Measurements from ENCODE around the gene IDH3A.

The IDH3A gene

GRCh38 chr15:78212546-78213424, 63.6 kb downstream of the IDH3A start:
- TF ChIP-seq CTCF (conservative IDR thresholded peaks at IDR 0.05; ENCODE audit: low read depth, low read length): no peak
- Histone ChIP-seq H2AFZ (ENCODE audit: low read depth) (no peak overlapping the region), H3K4me1 (ENCODE audit: low read depth, poor library complexity, severe bottlenecking) (no peaks in the 10 kb centered on the region), H4K20me1 (ENCODE audit: insufficient read depth) (no peaks in the 10 kb centered on the region), H3K4me3 (IDR thresholded peaks at IDR 0.05; ENCODE audit: insufficient read depth, low read depth, low read length) (no peak overlapping the region), H3K4me2 (no peak overlapping the region), H3K79me2 (ENCODE audit: insufficient read depth, low read depth) (no peaks in the 10 kb centered on the region), H3K9ac (no peak overlapping the region), H3K36me3 (ENCODE audit: insufficient read depth) (no peaks in the 10 kb centered on the region), H3K27ac (no peak overlapping the region), H3K27me3 (ENCODE audit: insufficient read depth, low read depth) (no peaks in the 10 kb centered on the region)

GRCh38 chr15:78213425-78213750, 64.2 kb downstream of the IDH3A start:
- Histone ChIP-seq H2AFZ (ENCODE audit: low read depth) (no peak overlapping the region), H4K20me1 (ENCODE audit: insufficient read depth) (no peaks in the 10 kb centered on the region), H3K4me2 (no peak overlapping the region), H3K27ac (no peak overlapping the region), H3K79me2 (ENCODE audit: insufficient read depth, low read depth) (no peaks in the 10 kb centered on the region), H3K9ac (no peak overlapping the region), H3K36me3 (ENCODE audit: insufficient read depth) (no peaks in the 10 kb centered on the region), H3K4me3 (IDR thresholded peaks at IDR 0.05; ENCODE audit: insufficient read depth, low read depth, low read length) (no peak overlapping the region), H3K27me3 (ENCODE audit: insufficient read depth, low read depth) (no peaks in the 10 kb centered on the region), H3K4me1 (ENCODE audit: low read depth, poor library complexity, severe bottlenecking) (no peaks in the 10 kb centered on the region)
- no peak for TF ChIP-seq CTCF (conservative IDR thresholded peaks at IDR 0.05; ENCODE audit: low read depth, low read length)

- H2AFZ ChIP-seq (ENCODE audit: low read depth): no peak overlapping the region
- no peaks in the 10 kb centered on the region for H3K27me3 ChIP-seq (ENCODE audit: insufficient read depth, low read depth)
- no peaks in the 10 kb centered on the region for H3K79me2 ChIP-seq (ENCODE audit: insufficient read depth, low read depth)
- H3K27ac ChIP-seq: no peak overlapping the region
- H3K4me1 ChIP-seq (ENCODE audit: low read depth, poor library complexity, severe bottlenecking): no peaks in the 10 kb centered on the region
- TF ChIP-seq CTCF (conservative IDR thresholded peaks at IDR 0.05; ENCODE audit: low read depth, low read length): no peak
- no peak overlapping the region for H3K4me3 ChIP-seq (IDR thresholded peaks at IDR 0.05; ENCODE audit: insufficient read depth, low read depth, low read length)
- no peaks in the 10 kb centered on the region for H3K36me3 ChIP-seq (ENCODE audit: insufficient read depth)
- no peaks in the 10 kb centered on the region for H4K20me1 ChIP-seq (ENCODE audit: insufficient read depth)
- H3K4me2 ChIP-seq: no peak overlapping the region
- H3K9ac ChIP-seq: no peak overlapping the region
Measured at GRCh38 chr15:78213956-78214355, 64.8 kb downstream of the IDH3A start.

- H3K27me3 ChIP-seq (ENCODE audit: insufficient read depth, low read depth): no peaks in the 10 kb centered on the region
- no peak overlapping the region for H3K27ac ChIP-seq
- no peak overlapping the region for H3K4me2 ChIP-seq
Measured at GRCh38 chr15:78216276-78217104, 67.3 kb downstream of the IDH3A start.

More at GRCh38 chr15:78216276-78217104, 67.3 kb downstream of the IDH3A start:
- H3K9ac ChIP-seq: no peak overlapping the region
- no peaks in the 10 kb centered on the region for H3K79me2 ChIP-seq (ENCODE audit: insufficient read depth, low read depth)
- H2AFZ ChIP-seq (ENCODE audit: low read depth): no peak overlapping the region
- no peak for TF ChIP-seq CTCF (conservative IDR thresholded peaks at IDR 0.05; ENCODE audit: low read depth, low read length)
- H3K36me3 ChIP-seq (ENCODE audit: insufficient read depth): no peaks in the 10 kb centered on the region
- no peaks in the 10 kb centered on the region for H3K4me1 ChIP-seq (ENCODE audit: low read depth, poor library complexity, severe bottlenecking)
- H4K20me1 ChIP-seq (ENCODE audit: insufficient read depth): no peaks in the 10 kb centered on the region
- no peak overlapping the region for H3K4me3 ChIP-seq (IDR thresholded peaks at IDR 0.05; ENCODE audit: insufficient read depth, low read depth, low read length)
